Spinal cord (tissue), 10 donors: ENCODE measurements around the gene TPRX2. TPM values are rescaled to one million over a fixed set of nuclear protein-coding genes. Genes with fewer than 3 reads are reported as not detected.
"Not testable (repeated sequence)": the region's sequence is repeated elsewhere in the genome, so short reads cannot be mapped to it uniquely, and the experiment has no call there.

ENCODE experiments used
- DNase-seq, 6 donors: peaks; one replicate each; pipeline versions ENCODE4 v3.0.0 to v3.0.0-alpha.2; 2013 to 2015; ENCODE audit warnings: low spot score in 6 of 6, low read depth in 4 of 6
- H3K27ac ChIP-seq: one replicate; pipeline ENCODE4 v1.5.1; 2013; ENCODE audit warnings: low read depth, low read length, control low read depth
- H3K27me3 ChIP-seq: one replicate; pipeline ENCODE4 v1.6.1; 2013; ENCODE audit warnings: low read length; ENCODE audit not compliant: control insufficient read depth, insufficient read depth
- H3K36me3 ChIP-seq: one replicate; pipeline ENCODE4 v1.6.1; 2013; ENCODE audit warnings: low read length; ENCODE audit not compliant: control insufficient read depth, insufficient read depth
- H3K4me1 ChIP-seq: one replicate; pipeline ENCODE4 v1.6.1; 2013; ENCODE audit warnings: low read length; ENCODE audit not compliant: control insufficient read depth, insufficient read depth
- H3K4me3 ChIP-seq: one replicate; pipeline ENCODE4 v1.5.1; 2013; ENCODE audit warnings: low read depth, low read length, control low read depth
- H3K9me3 ChIP-seq: one replicate; pipeline ENCODE4 v1.6.1; 2013; ENCODE audit warnings: low read length; ENCODE audit not compliant: control insufficient read depth, insufficient read depth
- WGBS: methylation state at CpG from one replicate; pipeline ENCODE4 v1.1.5; 2013; ENCODE audit warnings: missing lambda C conversion rate; ENCODE audit not compliant: insufficient coverage; 5-methylcytosine and 5-hydroxymethylcytosine counted together
- long read RNA-seq, 4 donors: transcript quantifications; one replicate each; lab custom pipeline, GENCODE V29; 2026
- polyA plus RNA-seq, 2 donors: library from polyadenylated mRNA; unstranded; fragments of 120-200 nt; gene quantifications; one replicate each; pipeline ENCODE4 v1.2.1, GENCODE V29; 2013; ENCODE audit not compliant: insufficient read length in 2 of 2
- total RNA-seq, 2 donors: library from RNA; depleted of rRNA in 1 of 2; stranded (reverse); fragments of 120-200 nt in 1 of 2; fragments of >200 nt in 1 of 2; gene quantifications; one replicate each; pipeline versions ENCODE4 v1.2.3 to v1.2.4, GENCODE V29; 2013 to 2014
- donor health status: healthy.

TPRX2 gene
- total RNA-seq = not detected
- polyA plus RNA-seq = not detected
- long read RNA-seq, donor 1 = 0 reads
- long read RNA-seq, donor 2 = 0 reads
- long read RNA-seq, donor 3 = 0 reads
- long read RNA-seq, donor 4 = 0 reads

DNA sequence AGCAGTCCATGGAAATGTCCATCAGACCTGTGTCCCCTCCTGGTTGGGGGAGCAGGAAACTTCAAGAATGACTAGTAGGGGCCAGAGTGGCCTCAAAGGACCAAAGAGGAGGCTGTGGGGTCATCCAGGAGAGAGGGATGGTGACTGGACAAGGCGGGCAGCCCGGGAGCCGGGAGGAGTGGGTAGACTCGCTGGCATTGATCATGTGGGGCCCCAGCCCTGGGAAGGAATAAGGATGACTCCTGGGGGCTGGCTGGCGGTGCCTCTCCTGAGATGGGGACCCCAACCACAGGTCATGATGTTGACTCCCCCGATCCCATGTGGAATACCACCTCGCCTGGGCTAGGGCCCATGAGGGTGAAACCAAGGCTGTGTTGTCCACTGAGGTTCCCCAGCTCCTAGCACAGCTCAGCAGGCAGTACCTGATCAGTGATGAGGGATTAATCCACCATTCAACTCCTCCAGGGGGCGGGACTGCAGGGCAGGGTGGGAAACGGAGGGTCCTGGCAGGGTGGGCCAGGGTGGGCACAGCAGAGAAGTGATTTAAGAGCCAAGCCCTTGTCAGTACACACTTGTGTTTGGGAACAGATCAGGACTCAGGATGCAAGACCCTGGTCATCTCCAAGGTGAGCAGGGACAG, at the start of gene TPRX2:
TPRX2 (plus strand) TSS at position 590 of the 640 bp plus-strand sequence; CDS start at position 602, 12 bp downstream.
- WGBS = 96% methylated on average over 7 of the region's 9 CpGs
- not testable (repeated sequence) for H3K27me3 ChIP-seq, H3K4me3 ChIP-seq, H3K36me3 ChIP-seq, H3K27ac ChIP-seq, DNase-seq, H3K4me1 ChIP-seq, H3K9me3 ChIP-seq

GRCh38 chr19:47813304-47813994, 45.6 kb upstream of the TPRX2 start:
- H3K4me3 ChIP-seq = no peak overlapping the region
- peak in 3 of 6 donors; percentile 12 to 69 (median 54) for DNase-seq
- no peaks in the 10 kb centered on the region for H3K36me3 ChIP-seq
- H3K4me1 ChIP-seq = no peaks in the 10 kb centered on the region
- 100% methylated on average over 3 of the region's 17 CpGs for WGBS
- H3K27ac ChIP-seq = no peak overlapping the region
- no peaks in the 10 kb centered on the region for H3K27me3 ChIP-seq
- H3K9me3 ChIP-seq = no peaks in the 10 kb centered on the region

GRCh38 chr19:47813995-47814328, 45.1 kb upstream of the TPRX2 start:
- H3K4me1 ChIP-seq = no peaks in the 10 kb centered on the region
- WGBS = 66% methylated on average over 7 of the region's 7 CpGs

DNA sequence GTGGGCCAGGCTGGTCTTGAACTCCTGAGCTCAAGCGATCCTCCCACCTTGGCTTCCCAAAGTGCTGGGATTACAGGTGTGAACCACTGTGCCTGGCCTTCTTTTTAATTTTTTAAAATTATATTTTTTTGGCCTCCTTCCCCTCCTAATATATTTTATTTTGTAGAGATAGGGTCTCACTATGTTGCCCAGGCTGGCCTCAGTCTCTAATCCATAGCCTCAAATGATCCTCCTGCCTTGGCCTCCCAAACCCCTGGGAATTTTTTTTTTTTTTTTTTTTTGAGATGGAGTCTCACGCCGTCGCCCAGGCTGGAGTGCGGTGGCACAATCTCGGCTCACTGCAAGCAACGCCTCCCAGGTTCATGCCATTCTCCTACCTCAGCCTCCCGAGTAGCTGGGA, 42.8 kb upstream of the TPRX2 start:
- no CpG with 5 or more reads among the region's 8 CpGs for WGBS
- DNase-seq = not testable (repeated sequence)

More at GRCh38 chr19:47813995-47814328, 45.1 kb upstream of the TPRX2 start:
- Histone ChIP-seq H3K36me3 (no peaks in the 10 kb centered on the region), H3K4me3 (no peak overlapping the region), H3K27me3 (no peaks in the 10 kb centered on the region), H3K27ac (no peak overlapping the region), H3K9me3 (no peaks in the 10 kb centered on the region)
- DNase-seq = no peak

GRCh38 chr19:47818221-47818620, 40.8 kb upstream of the TPRX2 start:
- not testable (repeated sequence) for H3K9me3 ChIP-seq, H3K27me3 ChIP-seq, H3K36me3 ChIP-seq, H3K4me1 ChIP-seq, H3K27ac ChIP-seq, H3K4me3 ChIP-seq, DNase-seq
- WGBS = 100% methylated on average over 1 of the region's 1 CpG

More for the DNA sequence above, 42.8 kb upstream of the TPRX2 start:
- H3K9me3 ChIP-seq, H3K4me1 ChIP-seq, H3K27me3 ChIP-seq, H3K4me3 ChIP-seq, H3K27ac ChIP-seq, H3K36me3 ChIP-seq: not testable (repeated sequence)

DNA sequence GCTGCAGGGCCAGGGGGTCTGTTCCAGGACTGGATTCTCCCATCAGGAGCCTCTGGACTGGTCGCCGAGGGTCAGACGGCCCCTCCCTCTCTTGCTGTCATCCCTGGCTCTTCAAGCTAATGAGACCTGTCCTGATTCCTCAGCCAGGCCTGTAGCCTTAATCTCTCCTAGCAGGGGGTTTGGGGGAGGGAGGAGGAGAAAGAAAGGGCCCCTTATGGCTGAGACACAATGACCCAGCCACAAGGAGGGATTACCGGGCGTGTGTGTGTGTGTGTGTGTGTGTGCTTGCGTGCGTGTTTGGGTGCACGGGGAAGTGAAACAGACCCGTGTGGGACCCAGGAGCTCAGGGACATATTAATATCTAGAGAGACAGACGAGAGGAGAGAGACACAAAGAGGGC, 39.2 kb upstream of the TPRX2 start:
- H3K4me3 ChIP-seq = no peak overlapping the region
- 11% methylated on average over 7 of the region's 10 CpGs for WGBS
- no peaks in the 10 kb centered on the region for H3K36me3 ChIP-seq
- no peaks in the 10 kb centered on the region for H3K9me3 ChIP-seq
- peaks cover 5% of the 10 kb centered on the region for H3K4me1 ChIP-seq
- no peak overlapping the region for H3K27ac ChIP-seq
- no peak for DNase-seq
- peaks cover 4% of the 10 kb centered on the region for H3K27me3 ChIP-seq

DNA sequence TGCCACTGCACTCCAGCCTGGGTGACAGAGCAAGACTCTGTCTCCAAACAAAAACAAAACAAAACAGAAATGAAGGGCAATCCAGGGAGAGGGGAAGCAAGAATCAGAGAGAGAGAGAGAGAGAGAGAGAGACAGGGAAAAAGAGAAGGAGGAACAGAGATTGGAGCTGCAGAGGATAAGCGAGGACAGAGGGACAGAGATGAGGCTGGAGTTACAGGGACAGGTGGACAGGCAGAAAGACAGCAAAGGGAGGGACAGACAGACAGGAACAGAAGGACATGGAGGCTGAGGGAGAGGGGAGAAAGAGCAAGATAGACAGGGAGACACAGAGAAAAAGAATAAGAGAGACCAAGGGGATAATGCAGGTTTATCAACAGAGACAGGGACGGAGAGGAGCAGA, 38.6 kb upstream of the TPRX2 start:
- DNase-seq = no peak
- Histone ChIP-seq H3K27me3 (peaks cover 4% of the 10 kb centered on the region), H3K9me3 (no peaks in the 10 kb centered on the region), H3K36me3 (no peaks in the 10 kb centered on the region), H3K4me1 (peaks cover 5% of the 10 kb centered on the region), H3K27ac (no peak overlapping the region), H3K4me3 (no peak overlapping the region)
- WGBS = 73% methylated on average over 2 of the region's 2 CpGs

- H3K27me3 ChIP-seq = peaks cover 4% of the 10 kb centered on the region
- H3K4me3 ChIP-seq = no peak within 1 kb of the TSS
- no peak within 1 kb of the TSS for H3K27ac ChIP-seq
- no peaks in the 10 kb centered on the region for H3K36me3 ChIP-seq
- peaks cover 5% of the 10 kb centered on the region for H3K4me1 ChIP-seq
- 64% methylated on average over 5 of the region's 15 CpGs for WGBS
- no peaks in the 10 kb centered on the region for H3K9me3 ChIP-seq
- DNase-seq = no peak
These were observed 37.5 kb upstream of the TPRX2 start, which contains the start of gene CRX for GRCh38 chr19:47821460-47822020. Gene CRX (plus strand): TSS chr19:47821937. CDS start chr19:47834444, 12,507 bp downstream.

- Histone ChIP-seq H3K9me3 (no peaks in the 10 kb centered on the region), H3K27ac (no peak overlapping the region), H3K36me3 (no peaks in the 10 kb centered on the region), H3K27me3 (peaks cover 4% of the 10 kb centered on the region), H3K4me1 (peaks cover 5% of the 10 kb centered on the region), H3K4me3 (no peak overlapping the region)
- WGBS = 64% methylated on average over 1 of the region's 6 CpGs
- no peak for DNase-seq
These were observed 34.6 kb upstream of the TPRX2 start for GRCh38 chr19:47824396-47824795.
